ENCODE data around the gene MMP20. TPM values are rescaled to one million over a fixed set of nuclear protein-coding genes. Genes with fewer than 3 reads are reported as not detected.

MMP20 gene
- total RNA-seq, 1 experiment from 2014 or later: 0.30 TPM

DNA sequence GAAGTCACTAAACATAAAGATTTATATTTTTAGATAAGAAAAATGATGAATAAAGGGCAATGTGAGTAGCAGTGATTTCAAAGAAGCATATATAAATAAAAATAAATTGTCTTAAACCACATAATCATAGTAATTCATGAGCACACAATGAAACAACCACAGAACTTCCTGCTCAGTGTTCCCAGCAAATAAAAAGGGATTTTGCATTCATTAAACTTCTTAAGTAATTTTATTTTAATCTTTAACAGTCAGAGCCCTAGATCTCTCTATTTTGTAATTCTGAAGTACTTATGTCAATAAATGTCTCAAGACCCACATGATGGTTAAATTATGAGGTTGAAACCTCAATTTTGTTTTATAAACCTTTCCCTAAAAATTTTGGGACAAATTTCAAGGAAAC lies 14.5 kb upstream of the MMP20 start:
- ChIA-PET CTCF (no interaction called here), RAD21 (ENCODE audit: low non-redundant PET in 1 of 2, low total read pairs in 2 of 2, uncharacterized antibody in 2 of 2, unreplicated experiment in 2 of 2) (no interaction called here), POLR2A (no interaction called here)
- Histone ChIP-seq H3K27me3 (ENCODE audit: insufficient read depth, low read length) (no peaks in the 10 kb centered on the region), H3K9ac (ENCODE audit: low read length) (no peak overlapping the region), H2AFZ (ENCODE audit: low read depth, low read length, poor library complexity, severe bottlenecking) (no peak overlapping the region), H3K9me3 (ENCODE audit: control insufficient read depth in 1 of 2, insufficient read depth in 1 of 2, low read depth in 1 of 2, low read length in 2 of 2) (no peaks in the 10 kb centered on the region), H3K27ac (ENCODE audit: low read depth, low read length) (no peak overlapping the region), H3K36me3 (ENCODE audit: control insufficient read depth in 1 of 2, insufficient read depth in 2 of 2, low read length in 2 of 2) (no peaks in the 10 kb centered on the region), H3K9me2 (ENCODE audit: insufficient read depth) (no peaks in the 10 kb centered on the region), H3K4me1 (ENCODE audit: control insufficient read depth in 1 of 2, insufficient read depth in 2 of 2, low read length in 2 of 2) (peaks cover 3 to 18% of the 10 kb centered on the region in 2 experiments; a peak in 3 of 4 replicates), H4K20me1 (ENCODE audit: insufficient read depth) (no peaks in the 10 kb centered on the region), H3K4me3 (replicated peaks in 1 of 2; ENCODE audit: low read depth in 1 of 2, low read length in 2 of 2) (no peak overlapping the region), H3K79me2 (ENCODE audit: insufficient read depth, low read length) (no peaks in the 10 kb centered on the region), H3K4me2 (ENCODE audit: low read length) (no peak overlapping the region)
- BruUV-seq (replicated peaks): no TSS peak
- intact Hi-C loops (cut with micrococcal nuclease): no loop called here
- DNase-seq (ENCODE audit: low read depth, low spot score): no peak
- no peak for TF ChIP-seq TCF7L2 (IDR thresholded peaks at IDR 0.05; ENCODE audit: borderline replicate concordance, extremely low read depth, insufficient read depth, insufficient read length)
- TF ChIP-seq EZH2 (IDR thresholded peaks at IDR 0.05): no peak
- TF ChIP-seq EGR1 (IDR thresholded peaks at IDR 0.05; ENCODE audit: low read depth): no peak
- TF ChIP-seq MAX (IDR thresholded peaks at IDR 0.05): no peak
- TF ChIP-seq ELF1 (IDR thresholded peaks at IDR 0.05; ENCODE audit: borderline replicate concordance, low read depth): no peak
- no peak for TF ChIP-seq CBX3 (IDR thresholded peaks at IDR 0.05; ENCODE audit: low read depth)
- no peak for TF ChIP-seq SIN3A (IDR thresholded peaks at IDR 0.05; ENCODE audit: low read depth)
- TF ChIP-seq EZH2phosphoT487 (IDR thresholded peaks at IDR 0.05; ENCODE audit: borderline replicate concordance): no peak
- TF ChIP-seq SP1 (IDR thresholded peaks at IDR 0.05; ENCODE audit: low read depth): no peak
- TF ChIP-seq SRF (IDR thresholded peaks at IDR 0.05; ENCODE audit: low read depth): no peak
- no peak for TF ChIP-seq JUND (IDR thresholded peaks at IDR 0.05)
- TF ChIP-seq YY1 (IDR thresholded peaks at IDR 0.05; ENCODE audit: extremely low read depth, insufficient replicate concordance, low read depth, low read length): no peak
- no peak for ATAC-seq

GRCh38 chr11:102637731-102638130 lies 12.6 kb upstream of the MMP20 start:
- RAD21 ChIA-PET (ENCODE audit: low non-redundant PET in 1 of 2, low total read pairs in 2 of 2, uncharacterized antibody in 2 of 2, unreplicated experiment in 2 of 2): no interaction called here
- ATAC-seq (peak; percentile 90), DNase-seq (ENCODE audit: low read depth, low spot score) (no peak)
- H3K4me3 ChIP-seq (replicated peaks in 1 of 2; ENCODE audit: low read depth in 1 of 2, low read length in 2 of 2): no peak overlapping the region
- no peaks in the 10 kb centered on the region for H4K20me1 ChIP-seq (ENCODE audit: insufficient read depth)
- peaks cover 3 to 18% of the 10 kb centered on the region in 2 experiments; a peak in 3 of 4 replicates for H3K4me1 ChIP-seq (ENCODE audit: control insufficient read depth in 1 of 2, insufficient read depth in 2 of 2, low read length in 2 of 2)
- no peaks in the 10 kb centered on the region for H3K9me2 ChIP-seq (ENCODE audit: insufficient read depth)
- no peak overlapping the region for H3K9ac ChIP-seq (ENCODE audit: low read length)
- no peaks in the 10 kb centered on the region for H3K27me3 ChIP-seq (ENCODE audit: insufficient read depth, low read length)
- H3K36me3 ChIP-seq (ENCODE audit: control insufficient read depth in 1 of 2, insufficient read depth in 2 of 2, low read length in 2 of 2): no peaks in the 10 kb centered on the region
- H2AFZ ChIP-seq (ENCODE audit: low read depth, low read length, poor library complexity, severe bottlenecking): peak overlapping the region; percentile 86
- TF ChIP-seq SP1 (IDR thresholded peaks at IDR 0.05; ENCODE audit: low read depth) (0 out of 2 replicates have a peak, but pooled peaks have one; percentile 21), CEBPB (IDR thresholded peaks at IDR 0.05; ENCODE audit: low read depth) (peak; percentile 93), EZH2 (IDR thresholded peaks at IDR 0.05) (no peak)
- intact Hi-C loops (cut with micrococcal nuclease): no loop called here
- no peaks in the 10 kb centered on the region for H3K79me2 ChIP-seq (ENCODE audit: insufficient read depth, low read length)
- H3K4me2 ChIP-seq (ENCODE audit: low read length): peak overlapping the region; percentile 39
- BruUV-seq (replicated peaks): no TSS peak
- H3K27ac ChIP-seq (ENCODE audit: low read depth, low read length): no peak overlapping the region
- no peaks in the 10 kb centered on the region for H3K9me3 ChIP-seq (ENCODE audit: control insufficient read depth in 1 of 2, insufficient read depth in 1 of 2, low read depth in 1 of 2, low read length in 2 of 2)
- POLR2A ChIA-PET: no interaction called here
- CTCF ChIA-PET: no interaction called here
